GM19397 (cell line): ENCODE results near the gene PRPF39.

Experiments
- ATAC-seq: cut with Tn5 transposase; IDR thresholded peaks from one replicate; pipeline ENCODE4 v1.9.1; 2021; ENCODE audit warnings: mild to moderate bottlenecking, moderate library complexity; ENCODE audit not compliant: unreplicated experiment

The PRPF39 gene, protein sequence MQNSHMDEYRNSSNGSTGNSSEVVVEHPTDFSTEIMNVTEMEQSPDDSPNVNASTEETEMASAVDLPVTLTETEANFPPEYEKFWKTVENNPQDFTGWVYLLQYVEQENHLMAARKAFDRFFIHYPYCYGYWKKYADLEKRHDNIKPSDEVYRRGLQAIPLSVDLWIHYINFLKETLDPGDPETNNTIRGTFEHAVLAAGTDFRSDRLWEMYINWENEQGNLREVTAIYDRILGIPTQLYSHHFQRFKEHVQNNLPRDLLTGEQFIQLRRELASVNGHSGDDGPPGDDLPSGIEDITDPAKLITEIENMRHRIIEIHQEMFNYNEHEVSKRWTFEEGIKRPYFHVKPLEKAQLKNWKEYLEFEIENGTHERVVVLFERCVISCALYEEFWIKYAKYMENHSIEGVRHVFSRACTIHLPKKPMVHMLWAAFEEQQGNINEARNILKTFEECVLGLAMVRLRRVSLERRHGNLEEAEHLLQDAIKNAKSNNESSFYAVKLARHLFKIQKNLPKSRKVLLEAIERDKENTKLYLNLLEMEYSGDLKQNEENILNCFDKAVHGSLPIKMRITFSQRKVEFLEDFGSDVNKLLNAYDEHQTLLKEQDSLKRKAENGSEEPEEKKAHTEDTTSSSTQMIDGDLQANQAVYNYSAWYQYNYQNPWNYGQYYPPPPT

DNA sequence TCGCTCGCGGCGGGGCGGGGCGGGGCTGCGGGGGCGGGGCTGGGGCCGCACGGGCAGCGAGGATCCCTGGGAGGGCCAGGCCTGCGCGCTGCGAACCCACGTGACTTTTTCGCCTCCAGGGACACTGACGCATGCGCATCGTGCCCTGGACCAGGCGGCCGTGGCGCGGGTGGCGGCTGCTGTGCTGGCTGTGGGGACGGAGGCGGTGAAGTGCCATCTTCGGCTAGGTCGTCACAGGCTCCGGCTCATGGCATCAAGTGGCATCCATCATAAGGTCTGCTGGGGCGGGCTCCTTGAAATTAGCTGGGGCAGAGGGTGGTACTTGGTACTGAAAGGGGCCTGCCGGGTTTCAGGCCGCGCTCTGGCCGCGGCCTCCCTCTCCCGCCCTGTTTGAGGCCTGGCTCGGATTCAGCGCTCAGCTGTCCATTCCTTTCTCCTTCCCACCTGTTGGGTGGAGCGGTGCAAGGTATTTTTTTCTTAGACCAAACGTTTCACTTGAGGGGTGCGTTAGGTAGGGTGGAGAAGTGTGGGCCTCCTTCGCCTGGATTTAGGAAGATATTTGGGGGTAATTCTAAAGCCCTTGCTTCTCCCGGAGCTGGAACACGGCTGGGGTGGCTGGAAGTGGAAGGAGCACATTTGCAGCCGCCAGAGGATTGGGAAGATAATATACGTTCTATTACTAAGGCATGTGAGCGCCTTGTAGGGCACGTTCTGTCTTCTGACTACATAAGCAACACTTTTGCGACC is at the start of gene PRPF39:
PRPF39 (plus strand) TSS at position 141 of the 747 bp plus-strand sequence. CDS start 11,124 bp downstream, outside the sequence.
- peak; percentile 96 for ATAC-seq

DNA sequence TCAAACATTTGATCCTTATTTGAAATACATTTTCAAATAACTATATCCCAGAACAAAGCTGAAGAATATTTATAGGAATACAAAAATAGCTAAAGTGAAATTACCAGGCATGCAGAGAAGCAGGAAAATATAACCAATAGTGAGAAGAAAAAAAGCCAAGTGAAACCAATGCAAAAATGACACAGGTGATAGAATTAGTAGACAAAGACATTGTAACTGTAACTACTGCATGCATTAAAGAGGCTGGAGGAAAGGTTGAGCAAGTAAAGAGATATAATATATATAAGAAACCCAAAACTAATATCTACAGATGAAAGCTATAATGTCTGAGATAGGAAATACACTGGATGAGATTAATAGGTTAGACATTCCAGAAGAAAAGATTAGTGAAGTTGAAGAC is 49.2 kb upstream of the PRPF39 start:
- no peak for ATAC-seq

DNA sequence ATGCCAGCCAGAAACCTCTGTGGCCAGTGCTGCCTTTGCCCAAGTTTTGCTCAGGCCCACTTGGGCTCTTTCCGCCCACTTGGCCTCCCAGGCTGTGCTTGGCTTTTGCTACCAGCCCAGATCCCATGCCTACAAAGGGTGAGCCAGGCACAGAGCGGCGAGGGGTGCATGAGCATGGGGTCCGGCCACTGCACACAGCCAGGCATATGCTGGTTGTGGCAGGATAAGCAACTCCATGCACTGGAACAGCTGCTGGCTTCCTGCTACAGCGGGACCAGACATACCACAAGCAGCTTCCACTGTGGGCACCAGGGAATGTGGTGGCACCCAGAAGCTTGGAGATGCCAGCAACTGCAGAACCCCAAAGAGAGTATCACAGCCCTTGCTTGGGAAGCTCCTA is 45.7 kb upstream of the PRPF39 start:
- ATAC-seq = no peak

DNA sequence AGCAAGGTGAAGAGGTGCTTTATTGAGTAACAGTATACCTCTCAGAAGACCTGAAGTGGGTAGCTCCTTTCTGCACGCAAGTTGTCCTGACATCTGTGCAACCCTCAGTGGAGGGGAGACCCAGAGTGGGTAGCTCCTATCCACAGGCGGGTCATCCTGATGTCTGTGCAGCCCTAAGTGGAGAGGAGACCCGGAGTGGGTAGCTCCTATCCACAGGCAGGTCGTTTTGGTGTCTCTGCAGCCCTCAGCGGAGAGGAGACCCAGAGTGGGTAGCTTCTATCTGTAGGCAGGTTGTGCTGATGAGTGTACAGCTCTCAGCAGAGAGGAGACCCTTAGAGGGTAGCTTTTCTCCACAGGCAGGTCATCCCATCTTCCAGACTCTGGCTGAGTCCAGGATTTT is 45.1 kb upstream of the PRPF39 start:
- no peak for ATAC-seq

DNA sequence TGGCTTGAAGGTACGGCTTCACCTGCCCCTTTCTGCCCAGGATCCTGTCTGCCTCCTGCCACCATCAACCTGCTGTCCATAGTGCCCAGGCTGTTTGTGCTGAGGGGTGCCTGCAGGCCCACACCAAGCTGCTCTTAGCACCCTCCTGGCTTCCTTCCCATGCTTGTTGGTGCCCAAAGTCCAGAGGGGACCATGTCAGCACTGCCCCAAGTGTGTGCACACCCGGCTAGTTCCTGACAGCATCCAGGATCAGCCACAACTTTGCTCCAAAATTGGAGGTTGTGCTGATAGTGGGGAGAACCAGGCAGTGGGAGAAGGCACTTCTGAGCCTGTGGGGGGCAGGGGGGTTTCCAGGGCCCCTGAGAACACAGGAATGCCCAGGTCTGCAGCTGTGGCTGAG is 44.5 kb upstream of the PRPF39 start:
- ATAC-seq = no peak

DNA sequence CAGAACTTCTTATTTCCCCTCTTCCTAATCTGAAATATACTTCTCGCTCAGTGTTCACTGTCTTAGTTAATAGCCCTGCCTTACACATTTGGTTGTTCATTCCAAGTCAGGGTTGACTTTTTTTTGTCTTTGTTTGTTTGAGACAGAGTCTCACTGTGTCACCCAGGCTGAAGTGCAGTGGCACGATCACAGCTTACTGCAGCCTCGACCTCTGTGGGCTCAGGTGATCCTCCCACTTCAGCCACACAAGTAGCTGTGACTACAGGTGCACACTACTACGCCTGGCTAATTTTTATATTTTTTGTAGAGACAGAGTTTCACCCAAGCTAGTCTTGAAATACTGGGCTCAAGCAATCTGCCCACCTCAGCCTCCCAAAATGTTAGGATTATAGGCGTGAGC is 42.3 kb upstream of the PRPF39 start:
- no peak for ATAC-seq

DNA sequence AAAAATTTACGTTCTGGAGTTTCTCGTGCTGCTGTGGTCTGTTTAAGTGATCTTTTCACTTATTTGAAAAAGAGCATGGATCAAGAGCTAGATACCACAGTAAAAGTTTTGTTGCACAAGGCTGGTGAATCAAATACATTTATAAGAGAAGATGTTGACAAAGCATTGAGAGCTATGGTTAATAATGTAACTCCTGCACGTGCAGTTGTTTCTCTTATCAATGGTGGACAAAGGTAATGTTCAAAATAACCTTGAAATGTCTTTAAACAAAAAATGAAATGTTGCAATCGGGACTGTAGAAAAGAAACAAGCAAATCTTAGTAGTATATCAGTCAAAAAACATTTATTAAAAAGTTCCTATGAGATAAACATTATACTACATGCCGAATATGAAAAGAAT is 39.3 kb upstream of the PRPF39 start:
- ATAC-seq = no peak

DNA sequence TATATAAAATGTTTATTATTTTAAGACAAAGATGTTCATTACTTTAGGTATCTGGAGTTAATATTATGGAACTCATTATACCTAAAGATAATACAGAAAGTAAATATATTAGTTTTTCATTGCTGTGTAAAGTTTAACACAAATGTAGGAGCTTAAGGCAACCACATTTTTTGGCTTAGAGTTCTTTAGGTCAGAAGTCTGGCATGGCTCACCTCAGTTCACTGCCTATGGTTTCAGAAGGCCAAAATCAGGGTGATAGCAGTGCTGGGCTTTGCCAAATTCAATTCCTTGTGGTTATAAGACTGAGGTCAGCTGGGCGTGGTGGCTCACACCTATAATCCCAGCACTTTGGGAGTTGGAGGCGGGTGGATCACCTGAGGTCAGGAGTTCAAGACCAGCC is 35.5 kb upstream of the PRPF39 start:
- ATAC-seq = no peak

DNA sequence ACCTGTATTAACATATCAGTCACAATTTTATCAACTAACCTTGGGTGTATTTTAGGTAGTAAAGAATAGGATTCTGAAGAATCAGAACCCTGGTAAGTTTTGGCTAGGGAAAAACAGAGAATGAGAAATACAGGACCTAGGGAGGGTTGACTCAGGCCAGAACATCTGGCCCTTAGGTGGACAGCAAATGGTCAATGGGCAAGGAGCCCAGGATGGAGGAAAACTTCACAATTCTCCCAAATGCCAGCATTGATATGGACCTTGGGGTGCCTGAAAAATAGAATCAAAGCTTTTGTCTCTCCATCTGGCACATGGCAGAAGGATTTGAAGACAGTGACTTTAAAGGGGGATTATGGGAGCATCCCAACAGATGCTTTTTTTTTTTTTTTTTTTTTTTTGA is 32.7 kb upstream of the PRPF39 start:
- no peak for ATAC-seq

DNA sequence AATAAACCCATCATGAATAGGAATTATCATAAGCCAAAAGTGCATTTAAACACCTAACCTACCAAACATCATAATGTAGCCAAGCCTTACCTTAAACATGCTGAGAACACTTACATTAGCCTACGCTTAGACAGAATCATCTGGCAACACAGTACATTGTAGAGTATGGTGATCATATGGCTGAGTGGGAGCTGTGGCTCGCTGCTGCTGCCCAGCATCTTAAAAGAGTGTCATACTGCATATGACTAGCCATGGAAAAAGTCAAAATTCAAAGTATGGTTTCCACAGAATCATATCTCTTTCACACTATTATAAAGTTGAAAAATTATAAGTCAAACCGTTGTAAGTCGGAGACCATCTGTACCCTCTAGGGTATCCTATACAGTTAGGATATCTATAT is 32.0 kb upstream of the PRPF39 start:
- no peak for ATAC-seq

DNA sequence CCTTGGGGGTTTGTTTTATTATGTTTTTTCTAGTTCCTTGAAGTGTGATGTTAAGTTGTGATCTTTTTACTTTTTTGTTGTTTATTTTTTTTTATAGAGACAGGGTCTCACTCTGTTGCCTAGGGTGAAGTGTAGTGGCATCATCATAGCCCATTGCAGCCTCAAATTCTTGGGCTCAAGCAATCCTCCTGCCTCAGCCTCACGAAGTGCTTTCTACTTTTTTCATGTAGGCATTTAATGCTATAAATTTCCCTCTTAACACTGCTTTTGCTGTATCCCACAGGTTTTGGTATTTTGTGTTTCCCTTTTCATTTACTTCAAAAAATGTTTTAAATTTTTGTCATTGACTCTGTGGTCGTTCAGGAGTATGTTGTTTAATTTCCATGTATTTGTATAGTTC is 26.6 kb upstream of the PRPF39 start:
- ATAC-seq = no peak

DNA sequence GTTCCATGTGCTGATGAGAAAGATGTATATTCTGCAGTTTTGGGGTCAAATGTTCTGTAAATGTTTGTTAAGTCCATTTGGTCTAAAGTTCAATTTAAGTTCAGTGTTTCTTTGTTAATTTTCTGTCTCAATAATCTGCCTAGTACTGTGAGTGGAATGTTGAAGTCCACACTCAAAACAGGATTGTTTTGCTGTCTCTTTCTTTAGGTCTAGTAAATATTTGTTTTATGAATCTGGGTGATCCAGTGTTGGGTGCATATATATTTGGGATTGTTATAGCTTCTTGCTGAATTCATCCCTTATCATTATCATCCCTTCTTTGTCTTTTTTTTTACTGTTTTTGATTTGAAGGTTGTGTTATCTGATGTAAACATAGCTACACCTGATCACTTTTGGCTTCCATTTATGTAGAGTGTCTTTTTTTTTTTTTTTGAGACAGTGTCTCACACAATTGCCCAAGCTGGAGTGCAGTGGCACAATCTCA is 26.0 kb upstream of the PRPF39 start:
- ATAC-seq = no peak

DNA sequence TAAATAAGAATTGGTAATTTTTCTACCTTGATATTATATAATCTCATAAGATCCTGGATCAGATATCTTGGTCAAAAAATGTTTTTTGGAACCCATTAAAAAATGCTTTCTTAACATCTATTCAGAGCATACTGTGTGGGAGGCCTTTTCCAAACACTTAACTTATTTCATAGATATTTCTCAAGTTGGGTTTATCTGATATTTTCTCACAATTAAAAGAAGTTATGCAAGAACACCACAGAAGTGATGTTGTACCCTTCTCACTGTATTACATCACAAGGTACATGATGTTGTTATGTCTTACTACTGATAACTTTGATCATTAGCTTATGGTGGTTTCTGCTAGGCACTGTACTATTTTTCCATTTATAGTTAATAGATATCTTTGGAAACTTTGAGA is 23.4 kb upstream of the PRPF39 start:
- ATAC-seq = no peak

DNA sequence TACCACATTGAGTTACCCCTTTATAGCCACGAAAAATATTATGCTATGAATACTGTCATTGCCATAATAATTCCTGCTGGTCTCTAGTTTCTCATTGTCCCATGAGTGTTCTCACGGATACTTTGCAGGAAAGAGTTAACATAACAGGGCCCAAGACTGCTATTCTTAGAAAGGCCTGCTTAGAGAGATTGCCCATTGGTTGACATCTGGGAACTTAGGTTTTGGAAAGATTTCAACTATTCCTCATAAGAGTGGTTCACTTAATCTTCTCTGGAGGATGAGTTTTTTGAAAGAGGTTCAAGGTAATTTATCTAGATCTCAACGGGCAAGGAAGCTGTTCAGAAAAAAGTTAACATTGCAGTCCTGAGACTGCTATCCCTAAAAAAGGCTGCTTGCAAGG is 18.4 kb upstream of the PRPF39 start:
- ATAC-seq = no peak

DNA sequence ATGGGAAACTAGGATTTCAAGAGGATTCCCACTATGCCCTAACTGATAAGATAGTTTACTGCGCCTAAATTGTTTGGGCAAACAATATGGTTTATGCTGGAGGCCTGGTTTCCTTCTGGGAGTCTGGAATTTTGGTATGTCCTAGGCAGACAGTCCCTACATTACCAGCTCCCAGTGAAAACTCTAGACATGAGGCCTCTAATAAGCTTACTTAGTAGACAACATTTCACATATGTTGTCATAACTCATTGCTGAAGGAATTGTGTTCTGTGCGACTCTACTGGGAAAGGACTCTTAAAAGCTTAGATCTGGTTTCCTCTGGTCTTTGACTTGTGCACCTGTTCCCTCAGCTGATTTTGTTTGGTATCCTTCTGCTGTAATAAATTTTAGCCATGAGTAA is 18.0 kb upstream of the PRPF39 start:
- ATAC-seq = no peak

DNA sequence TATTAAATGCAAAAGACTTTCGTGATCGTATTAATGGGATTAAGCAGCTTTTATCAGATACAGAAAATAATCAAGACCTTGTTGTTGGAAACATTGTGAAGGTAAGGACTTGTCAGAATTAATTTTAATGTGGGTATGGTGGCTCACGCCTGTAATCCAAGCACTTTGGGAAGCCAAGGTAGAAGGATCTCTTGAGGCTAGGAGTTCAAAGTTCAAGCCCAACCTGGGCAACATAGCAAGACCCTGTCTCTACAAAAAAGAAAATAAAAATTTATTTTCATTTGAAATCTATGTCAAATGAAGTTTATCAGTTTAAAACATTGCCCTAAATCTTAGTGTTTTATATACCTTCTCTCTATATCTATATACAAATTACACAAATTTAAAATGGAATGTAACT is 17.2 kb upstream of the PRPF39 start:
- no peak for ATAC-seq

DNA sequence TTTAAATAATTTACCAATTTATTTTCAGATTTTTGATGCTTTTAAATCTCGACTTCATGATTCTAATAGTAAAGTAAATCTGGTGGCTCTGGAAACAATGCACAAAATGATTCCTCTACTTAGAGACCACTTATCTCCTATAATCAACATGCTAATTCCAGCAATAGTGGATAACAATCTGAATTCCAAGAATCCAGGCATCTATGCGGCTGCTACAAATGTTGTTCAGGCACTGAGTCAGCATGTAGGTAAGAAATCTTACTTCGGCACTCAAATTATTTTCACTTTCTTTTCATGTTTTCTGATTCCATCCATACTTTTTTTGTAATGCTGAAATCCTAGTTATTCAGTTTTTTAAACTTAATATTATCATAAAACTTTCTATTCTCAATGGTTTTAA is 15.5 kb upstream of the PRPF39 start:
- no peak for ATAC-seq

DNA sequence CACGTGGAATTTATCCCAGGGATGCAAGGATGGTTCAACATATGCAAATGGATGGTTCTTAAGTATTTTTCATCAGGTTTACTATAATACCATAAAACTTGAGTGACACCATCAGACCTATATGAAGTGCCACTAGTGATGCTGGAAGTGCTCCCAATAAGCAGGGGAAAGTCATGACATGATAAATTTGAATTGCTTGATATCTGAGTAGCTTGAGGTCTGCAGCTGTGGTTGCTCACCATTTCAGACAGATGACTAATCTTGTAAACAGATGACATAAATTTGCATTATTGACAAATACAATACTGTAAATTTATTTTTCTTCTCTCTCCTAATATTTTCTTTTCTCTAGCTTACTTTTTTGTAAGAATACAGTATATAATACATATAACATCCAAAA is 13.7 kb upstream of the PRPF39 start:
- no peak for ATAC-seq

DNA sequence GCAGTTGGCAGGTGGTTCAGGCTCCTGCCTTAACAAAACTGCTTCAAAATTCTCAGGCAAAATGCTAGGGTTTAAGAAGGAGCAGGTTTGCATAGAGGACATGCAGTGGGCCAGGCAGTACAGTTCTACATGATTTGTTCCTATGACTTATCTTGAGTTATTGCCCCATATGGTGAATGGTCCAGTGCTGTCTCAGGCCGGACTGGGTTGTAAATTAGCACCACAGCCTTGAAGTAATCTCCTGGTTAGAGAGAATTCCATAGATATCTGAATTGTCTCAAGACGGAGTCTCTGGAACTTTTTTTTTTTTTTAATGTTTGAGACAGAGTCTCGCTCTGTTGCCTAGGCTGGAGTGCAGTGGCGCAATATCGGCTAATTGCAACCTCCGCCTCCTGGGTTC is 11.8 kb upstream of the PRPF39 start:
- no peak for ATAC-seq

DNA sequence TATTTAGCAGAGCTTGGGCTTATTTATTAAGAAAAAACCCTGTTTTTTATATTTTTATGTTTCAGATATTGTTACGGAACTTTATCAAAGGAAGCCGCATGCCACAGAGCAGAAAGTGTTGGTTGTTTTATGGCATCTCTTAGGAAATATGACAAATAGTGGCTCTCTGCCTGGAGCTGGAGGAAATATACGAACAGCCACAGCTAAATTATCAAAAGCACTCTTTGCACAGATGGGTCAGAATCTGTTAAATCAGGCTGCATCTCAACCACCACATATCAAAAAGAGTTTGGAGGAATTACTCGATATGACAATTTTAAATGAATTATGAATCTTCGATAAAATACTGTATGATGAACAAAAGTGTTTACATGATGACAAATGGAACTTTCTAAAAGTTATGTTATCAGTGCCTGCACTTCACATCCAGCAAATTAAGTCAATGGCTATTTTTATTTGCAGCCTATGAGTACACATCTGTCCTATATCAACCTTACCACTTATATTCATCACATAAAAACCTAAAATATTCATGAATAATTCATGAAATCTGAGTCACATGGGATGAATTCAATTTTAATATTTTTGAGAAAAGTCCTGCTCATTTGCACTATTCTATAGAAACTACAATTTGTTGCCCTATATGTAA is 10.6 kb upstream of the PRPF39 start:
- ATAC-seq = no peak

DNA sequence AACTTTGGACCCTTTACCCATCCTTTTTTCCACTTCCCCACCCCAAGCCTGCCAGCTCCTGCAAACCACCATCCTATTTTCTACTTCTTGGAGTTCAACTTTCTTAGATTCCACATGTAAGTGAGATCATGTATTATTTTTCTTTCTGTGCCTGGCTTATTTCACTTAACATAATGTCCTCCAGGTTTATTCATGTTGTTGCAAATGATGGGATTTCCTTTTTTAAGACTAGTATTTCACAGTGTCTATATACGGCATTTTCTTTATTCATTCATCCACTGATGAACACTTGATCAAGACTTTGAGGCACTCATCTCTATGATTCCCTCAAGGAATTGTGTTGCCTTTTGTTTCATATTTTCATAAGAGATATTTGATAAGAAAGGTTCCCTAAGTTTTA is 5.6 kb upstream of the PRPF39 start:
- ATAC-seq = no peak
